CD14-positive monocyte (primary cell): Measurements from ENCODE around the gene TBP. TPM values are rescaled to one million over a fixed set of nuclear protein-coding genes. Genes with fewer than 3 reads are reported as not detected.
"Not testable (repeated sequence)": the region's sequence is repeated elsewhere in the genome, so short reads cannot be mapped to it uniquely, and the experiment has no call there.

Source experiments
- DNase-seq, 3 donors: peaks; one replicate each; pipeline ENCODE4 v3.0.0-alpha.2; 2011 to 2022
- H2AFZ ChIP-seq: 2 replicates; pipeline ENCODE4 v1.6.0; 2012; ENCODE audit warnings: mild to moderate bottlenecking, low read depth, low read length, inconsistent platforms; ENCODE audit not compliant: insufficient read depth, poor library complexity, severe bottlenecking
- H3K27ac ChIP-seq, 2 donors: 1 replicate in 1 of 2; 2 replicates in 1 of 2; pipeline ENCODE4 v1.5.1; 2012 to 2013; ENCODE audit warnings: low read length in 2 of 2, control low read depth in 1 of 2, inconsistent platforms in 1 of 2, low read depth in 1 of 2, mild to moderate bottlenecking in 1 of 2
- H3K27me3 ChIP-seq, 2 donors: one replicate each; pipeline versions ENCODE4 v1.6.0 to v1.6.1; 2011 to 2013; ENCODE audit warnings: low read length in 2 of 2; ENCODE audit not compliant: control insufficient read depth in 2 of 2, insufficient read depth in 2 of 2
- H3K36me3 ChIP-seq, 2 donors: replicated peaks in 1 of 2; 1 replicate in 1 of 2; 2 replicates in 1 of 2; pipeline versions ENCODE4 v1.5.1 to v1.6.1; 2012 to 2013; ENCODE audit warnings: low read length in 2 of 2, control low read depth in 1 of 2, inconsistent platforms in 1 of 2, mild to moderate bottlenecking in 1 of 2; ENCODE audit not compliant: insufficient read depth in 2 of 2, control insufficient read depth in 1 of 2
- H3K4me1 ChIP-seq, 2 donors: 1 replicate in 1 of 2; 2 replicates in 1 of 2; pipeline versions ENCODE4 v1.5.1 to v1.6.1; 2012 to 2013; ENCODE audit warnings: low read length in 2 of 2, control low read depth in 1 of 2, inconsistent platforms in 1 of 2, mild to moderate bottlenecking in 1 of 2, moderate library complexity in 1 of 2; ENCODE audit not compliant: insufficient read depth in 2 of 2, control insufficient read depth in 1 of 2
- H3K4me2 ChIP-seq: replicated peaks from 2 replicates; pipeline ENCODE3; 2012; ENCODE audit warnings: low read length, moderate library complexity, mild to moderate bottlenecking; ENCODE audit not compliant: poor library complexity, severe bottlenecking; ENCODE audit errors: extremely low read depth
- H3K4me3 ChIP-seq, 3 experiments: fragments of 200-600 bp in 1 of 3; sonication (generic) in 1 of 3; replicated peaks in 1 of 3; 1 replicate in 2 of 3; 2 replicates in 1 of 3; pipeline ENCODE4 v1.5.1; 2011 to 2013; ENCODE audit warnings: low read length in 3 of 3, mild to moderate bottlenecking in 3 of 3, control low read depth in 2 of 3, low read depth in 2 of 3, inconsistent platforms in 1 of 3, moderate library complexity in 1 of 3
- H3K79me2 ChIP-seq: 2 replicates; pipeline ENCODE4 v1.6.0; 2012; ENCODE audit warnings: mild to moderate bottlenecking, control low read depth, inconsistent platforms, low read length, moderate library complexity; ENCODE audit not compliant: insufficient read depth
- H3K9ac ChIP-seq: 2 replicates; pipeline ENCODE4 v1.6.0; 2017; ENCODE audit warnings: low read length, mild to moderate bottlenecking; ENCODE audit not compliant: insufficient read depth, poor library complexity, severe bottlenecking
- H3K9me3 ChIP-seq, 2 donors: replicated peaks in 1 of 2; 1 replicate in 1 of 2; 2 replicates in 1 of 2; pipeline versions ENCODE4 v1.5.1 to v1.6.1; 2012 to 2013; ENCODE audit warnings: low read length in 2 of 2, control low read depth in 1 of 2; ENCODE audit not compliant: control insufficient read depth in 1 of 2, insufficient read depth in 1 of 2
- H4K20me1 ChIP-seq: 2 replicates; pipeline ENCODE4 v1.6.0; 2012; ENCODE audit warnings: mild to moderate bottlenecking, low read length, control low read depth, moderate library complexity; ENCODE audit not compliant: insufficient read depth
- H3K27ac Mint-ChIP-seq, 7 donors: one replicate each; pipeline ENCODE4 v1.8.0; 2020; ENCODE audit warnings: mild to moderate bottlenecking in 7 of 7, mixed read lengths in 7 of 7, moderate library complexity in 6 of 7, inconsistent platforms in 2 of 7
- H3K27me3 Mint-ChIP-seq, 3 donors: one replicate each; pipeline ENCODE4 v1.8.0; 2021 to 2022; ENCODE audit warnings: low read depth in 3 of 3, mild to moderate bottlenecking in 3 of 3, mixed read lengths in 3 of 3, moderate library complexity in 3 of 3, inconsistent platforms in 1 of 3
- H3K36me3 Mint-ChIP-seq, 2 donors: one replicate each; pipeline ENCODE4 v1.8.0; 2020; ENCODE audit warnings: mixed read lengths in 2 of 2, inconsistent platforms in 1 of 2, mild to moderate bottlenecking in 1 of 2
- H3K4me1 Mint-ChIP-seq: one replicate; pipeline ENCODE4 v1.8.0; 2020; ENCODE audit warnings: mild to moderate bottlenecking, mixed read lengths
- H3K4me3 Mint-ChIP-seq, 2 donors: one replicate each; pipeline ENCODE4 v1.8.0; 2020; ENCODE audit warnings: mild to moderate bottlenecking in 2 of 2, mixed read lengths in 2 of 2, moderate library complexity in 1 of 2
- H3K9me3 Mint-ChIP-seq, 7 donors: one replicate each; pipeline ENCODE4 v1.8.0; 2020 to 2022; ENCODE audit warnings: mixed read lengths in 7 of 7, mild to moderate bottlenecking in 6 of 7, moderate library complexity in 6 of 7, inconsistent platforms in 2 of 7
- CTCF ChIP-seq: fragments of 200-600 bp; IDR thresholded peaks from one replicate; pipeline ENCODE4 v1.8.0; 2022; ENCODE audit warnings: antibody characterized with exemption, mild to moderate bottlenecking
- WGBS: methylation state at CpG from one replicate; pipeline ENCODE4 v1.1.5; 2013; ENCODE audit warnings: missing lambda C conversion rate; ENCODE audit not compliant: insufficient coverage; 5-methylcytosine and 5-hydroxymethylcytosine counted together
- intact Hi-C, 2 donors: fragments of 100-400 bp; cut with micrococcal nuclease; formaldehyde crosslinking; loops; one replicate each; pipeline versions ENCODE4 v1.15.0 to v1.15.1; 2023
- polyA plus RNA-seq, 3 donors: library from polyadenylated mRNA; depleted of rRNA in 1 of 3; unstranded in 2 of 3; stranded (reverse) in 1 of 3; fragments of 300-500 nt in 2 of 3; fragments of >200 nt in 1 of 3; fragmentation: Illumina TruSeq in 2 of 3; gene quantifications; 1 replicate in 2 of 3; 2 replicates in 1 of 3; pipeline ENCODE4 v1.2.3, GENCODE V29; 2012 to 2021

TBP gene
- polyA plus RNA-seq, 3 donors = 7.3 to 14.5 (median 14.4) TPM

GRCh38 chr6:170505306-170505705 lies 48.9 kb upstream of the TBP start:
- Histone ChIP-seq H3K27ac (no peak overlapping the region), H3K4me3 (no peak overlapping the region), H2AFZ (no peak overlapping the region), H3K4me1 (no peaks in the 10 kb centered on the region), H3K9ac (no peak overlapping the region), H3K4me2 (no peak overlapping the region), H3K27me3 (no peaks in the 10 kb centered on the region), H3K9me3 (peaks cover 7 to 26% of the 10 kb centered on the region in 2 donors), H3K36me3 (no peaks in the 10 kb centered on the region), H3K79me2 (no peaks in the 10 kb centered on the region), H4K20me1 (no peaks in the 10 kb centered on the region)
- peaks cover 22 to 29% (median 25%) of the 10 kb centered on the region in 7 donors for H3K9me3 Mint-ChIP-seq
- no peak overlapping the region for H3K4me3 Mint-ChIP-seq
- intact Hi-C loops = no loop called here
- no peak for TF ChIP-seq CTCF
- H3K27ac Mint-ChIP-seq = no peak overlapping the region
- no peak for DNase-seq
- H3K36me3 Mint-ChIP-seq = no peaks in the 10 kb centered on the region
- no peaks in the 10 kb centered on the region for H3K4me1 Mint-ChIP-seq
- peaks cover 6 to 16% (median 7%) of the 10 kb centered on the region in 3 donors for H3K27me3 Mint-ChIP-seq
- WGBS = 37% methylated on average over 8 of the region's 9 CpGs

DNA sequence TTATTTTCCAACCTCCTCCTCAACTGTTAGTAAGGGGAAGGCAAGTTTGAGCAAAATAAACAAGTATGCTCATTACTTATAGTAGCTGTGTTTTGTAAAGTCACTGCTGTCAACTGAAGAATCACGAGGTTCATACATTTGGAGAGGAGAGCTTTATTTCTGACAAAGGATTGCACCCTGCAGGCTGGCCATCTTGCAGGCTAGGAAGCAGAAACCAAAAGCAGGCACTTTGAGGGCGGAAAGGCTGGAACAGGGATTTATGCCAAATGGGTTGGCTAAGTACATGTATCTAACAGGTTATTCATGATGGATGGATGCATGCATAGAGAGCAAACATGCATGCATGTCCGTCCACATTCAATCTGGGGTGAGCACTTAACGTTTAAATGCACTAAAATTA lies 47.7 kb upstream of the TBP start:
- no peaks in the 10 kb centered on the region for H3K4me1 Mint-ChIP-seq
- Histone ChIP-seq H3K9me3 (peaks cover 4 to 15% of the 10 kb centered on the region in 2 donors), H3K4me1 (no peaks in the 10 kb centered on the region), H4K20me1 (no peaks in the 10 kb centered on the region), H3K36me3 (no peaks in the 10 kb centered on the region), H3K79me2 (no peaks in the 10 kb centered on the region), H3K4me3 (no peak overlapping the region), H2AFZ (no peak overlapping the region), H3K9ac (no peak overlapping the region), H3K4me2 (no peak overlapping the region), H3K27ac (no peak overlapping the region), H3K27me3 (no peaks in the 10 kb centered on the region)
- no peak for DNase-seq
- no peak overlapping the region for H3K27ac Mint-ChIP-seq
- no peaks in the 10 kb centered on the region for H3K36me3 Mint-ChIP-seq
- TF ChIP-seq CTCF = no peak
- H3K27me3 Mint-ChIP-seq = peaks cover 6 to 16% (median 11%) of the 10 kb centered on the region in 3 donors
- 39% methylated on average over 4 of the region's 4 CpGs for WGBS
- no peak overlapping the region for H3K4me3 Mint-ChIP-seq
- H3K9me3 Mint-ChIP-seq = peaks cover 13 to 21% (median 17%) of the 10 kb centered on the region in 7 donors
- intact Hi-C loops = no loop called here

GRCh38 chr6:170507728-170508127 lies 46.4 kb upstream of the TBP start:
- 100% methylated on average over 1 of the region's 2 CpGs for WGBS
- intact Hi-C loops, H3K4me3 Mint-ChIP-seq, H2AFZ ChIP-seq, H3K36me3 ChIP-seq, H3K27me3 ChIP-seq, H4K20me1 ChIP-seq, H3K9ac ChIP-seq, H3K9me3 ChIP-seq, H3K27ac ChIP-seq, H3K4me3 ChIP-seq, H3K4me2 ChIP-seq, DNase-seq, H3K4me1 Mint-ChIP-seq, H3K79me2 ChIP-seq, H3K36me3 Mint-ChIP-seq, H3K27ac Mint-ChIP-seq, H3K4me1 ChIP-seq: not testable (repeated sequence)
- Mint-ChIP-seq H3K27me3 (peaks cover 3 to 19% (median 17%) of the 10 kb centered on the region in 3 donors), H3K9me3 (peaks cover 4 to 10% (median 5%) of the 10 kb centered on the region in 7 donors)
